D721Med (cell line): ENCODE results near the gene GOSR2.

ENCODE experiments used
- DNase-seq: peaks from one replicate; pipeline ENCODE4 v3.0.0; 2011; ENCODE audit warnings: low spot score; ENCODE audit not compliant: insufficient read length
- FAIRE-seq: peaks from 2 replicates; lab custom pipeline; 2011; peaks lifted over from hg19 to GRCh38; lab: Jason Lieb, UNC
- TF ChIP-seq, protein P1 (sequence below): IDR thresholded peaks from 2 replicates; pipeline ENCODE4 v1.5.1; 2012; ENCODE audit warnings: mild to moderate bottlenecking, control low read depth; ENCODE audit not compliant: insufficient read depth; ENCODE audit errors: missing control alignments

GOSR2 gene

DNA sequence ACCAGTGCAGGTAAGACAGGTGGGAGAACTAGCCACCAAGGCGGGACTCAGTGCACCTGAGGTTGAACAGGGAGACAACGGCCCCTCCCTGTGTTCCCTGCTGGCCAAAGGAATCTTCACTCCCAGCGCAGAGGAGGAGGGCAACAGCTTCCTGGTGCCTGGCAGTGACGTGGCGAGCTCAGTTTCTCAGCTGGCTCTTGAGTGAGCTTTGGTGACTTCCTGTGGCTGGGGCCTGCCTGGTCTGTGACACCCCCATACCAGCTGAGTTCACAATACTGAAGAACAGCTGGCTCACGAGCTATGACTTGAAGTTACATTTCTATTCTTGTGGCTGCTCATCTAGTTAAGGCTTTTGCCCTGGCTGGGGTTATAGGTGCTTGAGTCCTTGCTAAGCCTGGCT, 45.5 kb upstream of the GOSR2 start:
- no peak for FAIRE-seq

DNA sequence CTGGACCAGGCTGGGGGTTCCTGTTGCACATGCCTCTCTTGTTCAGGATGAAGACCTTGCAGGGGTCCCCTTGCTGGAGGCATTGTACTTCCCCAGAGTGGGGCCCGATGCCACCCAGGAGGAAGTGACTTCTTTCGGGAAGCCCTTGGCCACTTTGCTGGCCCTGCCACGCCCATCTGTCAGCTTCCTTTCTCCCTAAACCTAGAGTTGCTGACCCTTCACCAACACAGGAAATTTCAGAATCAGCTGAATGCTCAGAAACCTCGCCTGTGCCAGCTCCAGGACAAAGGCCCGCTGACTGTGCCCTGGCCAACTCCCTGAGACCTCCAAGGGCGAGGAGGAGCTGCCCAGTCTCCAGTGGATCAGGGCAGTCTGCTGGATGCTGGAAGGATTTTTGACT, 44.9 kb upstream of the GOSR2 start:
- FAIRE-seq (no peak), DNase-seq (no peak)
- TF ChIP-seq, protein P1, sequence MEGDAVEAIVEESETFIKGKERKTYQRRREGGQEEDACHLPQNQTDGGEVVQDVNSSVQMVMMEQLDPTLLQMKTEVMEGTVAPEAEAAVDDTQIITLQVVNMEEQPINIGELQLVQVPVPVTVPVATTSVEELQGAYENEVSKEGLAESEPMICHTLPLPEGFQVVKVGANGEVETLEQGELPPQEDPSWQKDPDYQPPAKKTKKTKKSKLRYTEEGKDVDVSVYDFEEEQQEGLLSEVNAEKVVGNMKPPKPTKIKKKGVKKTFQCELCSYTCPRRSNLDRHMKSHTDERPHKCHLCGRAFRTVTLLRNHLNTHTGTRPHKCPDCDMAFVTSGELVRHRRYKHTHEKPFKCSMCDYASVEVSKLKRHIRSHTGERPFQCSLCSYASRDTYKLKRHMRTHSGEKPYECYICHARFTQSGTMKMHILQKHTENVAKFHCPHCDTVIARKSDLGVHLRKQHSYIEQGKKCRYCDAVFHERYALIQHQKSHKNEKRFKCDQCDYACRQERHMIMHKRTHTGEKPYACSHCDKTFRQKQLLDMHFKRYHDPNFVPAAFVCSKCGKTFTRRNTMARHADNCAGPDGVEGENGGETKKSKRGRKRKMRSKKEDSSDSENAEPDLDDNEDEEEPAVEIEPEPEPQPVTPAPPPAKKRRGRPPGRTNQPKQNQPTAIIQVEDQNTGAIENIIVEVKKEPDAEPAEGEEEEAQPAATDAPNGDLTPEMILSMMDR: no peak

More for the DNA sequence above, 45.5 kb upstream of the GOSR2 start:
- no peak for DNase-seq
- TF ChIP-seq, protein P1: no peak

DNA sequence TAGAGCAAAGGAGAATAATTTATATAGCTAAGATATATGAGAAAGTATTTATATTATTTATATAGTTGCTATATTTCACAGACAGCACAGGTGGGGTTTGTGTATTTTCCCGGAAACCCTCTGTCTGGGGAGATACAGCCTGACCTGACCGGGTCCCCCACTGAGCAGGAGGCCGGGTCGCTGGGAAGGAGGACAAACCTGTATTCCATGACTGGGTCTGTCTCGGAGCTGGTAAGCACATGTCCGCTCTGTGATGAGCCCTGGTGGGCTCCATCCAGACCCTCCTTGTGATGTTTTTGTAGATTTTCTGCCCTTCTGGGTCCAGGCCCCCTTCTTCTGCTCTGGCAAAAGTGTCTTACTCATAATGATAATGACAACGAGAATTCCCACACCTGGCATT, 43.9 kb upstream of the GOSR2 start:
- TF ChIP-seq, protein P1: no peak
- FAIRE-seq (no peak), DNase-seq (no peak)

DNA sequence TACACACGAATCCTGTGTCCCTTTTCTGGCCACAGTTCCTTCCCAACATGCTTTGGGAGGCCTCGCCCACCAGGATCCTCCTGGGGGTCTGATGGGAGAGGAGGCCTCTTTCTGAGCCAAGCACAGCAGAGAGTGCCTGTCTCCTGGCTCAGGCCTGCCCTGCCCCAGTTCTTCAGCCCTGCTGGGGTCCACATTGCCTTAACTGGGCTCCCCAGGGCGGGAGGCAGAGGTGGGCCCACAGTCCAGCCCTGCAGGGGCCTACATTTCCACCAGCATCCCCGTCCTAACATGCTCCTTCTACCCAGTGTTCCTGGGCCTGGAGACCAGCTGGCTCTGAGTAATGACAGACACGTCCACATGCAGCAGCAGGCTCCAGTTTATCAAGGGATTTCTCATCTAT, 41.9 kb upstream of the GOSR2 start:
- TF ChIP-seq, protein P1: no peak
- no peak for FAIRE-seq
- no peak for DNase-seq

DNA sequence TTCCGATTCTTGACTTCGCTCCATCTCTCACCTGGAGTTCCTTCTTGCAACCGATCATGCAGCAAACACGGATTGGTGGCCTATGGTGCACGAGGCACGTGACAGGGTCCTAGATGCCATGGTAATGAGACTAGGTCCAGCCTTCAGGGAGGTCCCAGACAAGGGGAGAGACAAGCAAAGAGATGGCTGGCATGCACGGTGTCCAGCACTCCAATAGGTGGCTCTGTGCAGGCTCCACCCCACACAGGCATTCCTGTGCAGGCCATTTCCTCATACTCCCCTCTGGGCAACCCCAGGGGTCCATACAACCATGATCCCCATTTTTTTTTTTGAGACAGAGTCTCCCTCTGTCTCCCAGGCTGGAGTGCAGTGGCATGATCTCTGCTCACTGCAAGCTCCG, 40.3 kb upstream of the GOSR2 start:
- FAIRE-seq: no peak
- TF ChIP-seq, protein P1: no peak
- no peak for DNase-seq

DNA sequence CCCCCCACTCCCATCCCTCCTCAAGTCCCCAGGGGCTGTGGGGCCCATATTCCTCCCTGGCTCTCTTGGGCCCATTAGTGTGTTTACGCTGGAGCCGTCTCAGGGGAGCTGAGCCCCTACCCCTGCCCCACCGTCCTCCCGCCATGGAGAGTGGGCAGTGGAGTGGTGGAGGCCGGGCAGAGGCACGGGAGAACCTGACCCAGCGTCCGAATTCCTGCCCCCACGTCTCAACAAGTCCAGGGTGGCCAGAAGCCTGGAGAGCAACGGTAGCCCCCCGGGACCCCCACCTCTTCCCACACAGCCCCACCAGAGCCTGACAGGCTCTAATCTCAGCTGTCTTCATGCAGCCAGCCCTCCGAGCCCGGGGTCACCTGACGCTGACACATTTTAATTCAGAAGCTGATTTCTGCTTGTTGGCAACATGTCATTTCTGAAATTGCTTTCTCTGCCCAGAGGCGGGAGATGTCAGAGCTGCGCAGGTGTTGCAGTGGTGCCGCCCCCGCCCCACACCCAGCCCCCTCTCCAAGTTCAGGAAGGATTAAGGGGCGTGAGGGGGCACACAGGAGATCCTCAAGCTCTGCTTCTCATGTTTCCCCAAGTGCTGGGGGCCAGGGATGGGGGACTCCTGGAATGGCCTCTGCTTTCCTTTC, 39.0 kb upstream of the GOSR2 start:
- TF ChIP-seq, protein P1: no peak
- no peak for DNase-seq
- no peak for FAIRE-seq

DNA sequence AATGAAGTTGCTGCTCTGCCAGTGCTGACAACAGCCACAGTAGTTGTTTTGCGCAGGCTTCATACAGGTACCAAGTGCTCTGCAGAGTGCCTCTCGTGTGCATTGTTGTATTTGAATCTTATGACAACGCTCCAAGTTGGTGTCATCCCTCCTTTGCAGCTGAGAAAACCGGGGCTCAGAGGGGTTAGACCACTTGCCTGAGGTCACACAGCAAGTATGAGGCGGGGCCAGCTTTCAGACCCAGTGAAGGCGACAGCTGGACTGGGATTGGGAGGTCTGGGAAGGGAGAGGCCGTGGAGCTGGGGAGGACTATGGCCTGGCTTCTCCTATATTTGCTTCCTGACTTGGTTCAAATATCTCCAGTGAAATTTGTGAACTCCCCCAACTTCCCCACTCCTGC, 38.4 kb upstream of the GOSR2 start:
- TF ChIP-seq, protein P1: no peak
- DNase-seq: no peak
- FAIRE-seq: no peak
